Measurements from ENCODE around the gene MAP3K7.

Gene MAP3K7

GRCh38 chr6:90586836-90587638, at the start of gene MAP3K7:
TSS of gene MAP3K7 (minus strand) at chr6:90587072. CDS start at chr6:90586883, 189 bp downstream.
- DNase-seq, result peak; percentile 93

GRCh38 chr6:90631046-90631445, 44.2 kb upstream of the MAP3K7 start:
- DNase-seq, result no peak

- no peak for DNase-seq
These were observed 34.7 kb upstream of the MAP3K7 start for GRCh38 chr6:90621581-90621980.

GRCh38 chr6:90619221-90619620, 32.3 kb upstream of the MAP3K7 start:
- no peak for DNase-seq

GRCh38 chr6:90612313-90612680, 25.4 kb upstream of the MAP3K7 start:
- DNase-seq, result no peak

GRCh38 chr6:90611543-90612312, 24.9 kb upstream of the MAP3K7 start:
- no peak for DNase-seq

GRCh38 chr6:90610751-90611542, 24.1 kb upstream of the MAP3K7 start:
- DNase-seq, result peak; percentile 53 to 59

GRCh38 chr6:90610301-90610750, 23.5 kb upstream of the MAP3K7 start:
- peak in 1 of 2 experiments; percentile 7 for DNase-seq

GRCh38 chr6:90605749-90606340, 19.0 kb upstream of the MAP3K7 start:
- DNase-seq, result no peak

- DNase-seq, result no peak
These were observed 17.7 kb upstream of the MAP3K7 start for GRCh38 chr6:90604546-90604945.

GRCh38 chr6:90599151-90599550, 12.3 kb upstream of the MAP3K7 start:
- DNase-seq, result no peak

GRCh38 chr6:90598192-90598951, 11.5 kb upstream of the MAP3K7 start:
- no peak for DNase-seq

GRCh38 chr6:90596967-90597539, 10.2 kb upstream of the MAP3K7 start:
- DNase-seq, result no peak

GRCh38 chr6:90595854-90596253, 9.0 kb upstream of the MAP3K7 start:
- no peak for DNase-seq

- DNase-seq, result peak in 1 of 2 experiments; percentile 41
These were observed 381 bp downstream of the MAP3K7 start for GRCh38 chr6:90586546-90586835.

GRCh38 chr6:90584636-90585255, 2.1 kb downstream of the MAP3K7 start:
- DNase-seq, result no peak

- DNase-seq, result no peak
These were observed 2.9 kb downstream of the MAP3K7 start for GRCh38 chr6:90583836-90584481.

- DNase-seq, result no peak
These were observed 3.6 kb downstream of the MAP3K7 start for GRCh38 chr6:90583179-90583835.

GRCh38 chr6:90581146-90581545, 5.7 kb downstream of the MAP3K7 start:
- no peak for DNase-seq

GRCh38 chr6:90578894-90579549, 7.8 kb downstream of the MAP3K7 start:
- DNase-seq, result no peak
